Effector CD8-positive, alpha-beta T cell (primary cell): ENCODE measurements around the gene PTBP2.

Experiments used
- DNase-seq: peaks from one replicate; lab custom pipeline; 2025; lab: John Stamatoyannopoulos, UW

The PTBP2 gene

GRCh38 chr1:96820671-96821070 is 99.1 kb downstream of the PTBP2 start:
- no peak for DNase-seq

GRCh38 chr1:96825231-96825630 is 103.6 kb downstream of the PTBP2 start:
- DNase-seq: no peak

DNA sequence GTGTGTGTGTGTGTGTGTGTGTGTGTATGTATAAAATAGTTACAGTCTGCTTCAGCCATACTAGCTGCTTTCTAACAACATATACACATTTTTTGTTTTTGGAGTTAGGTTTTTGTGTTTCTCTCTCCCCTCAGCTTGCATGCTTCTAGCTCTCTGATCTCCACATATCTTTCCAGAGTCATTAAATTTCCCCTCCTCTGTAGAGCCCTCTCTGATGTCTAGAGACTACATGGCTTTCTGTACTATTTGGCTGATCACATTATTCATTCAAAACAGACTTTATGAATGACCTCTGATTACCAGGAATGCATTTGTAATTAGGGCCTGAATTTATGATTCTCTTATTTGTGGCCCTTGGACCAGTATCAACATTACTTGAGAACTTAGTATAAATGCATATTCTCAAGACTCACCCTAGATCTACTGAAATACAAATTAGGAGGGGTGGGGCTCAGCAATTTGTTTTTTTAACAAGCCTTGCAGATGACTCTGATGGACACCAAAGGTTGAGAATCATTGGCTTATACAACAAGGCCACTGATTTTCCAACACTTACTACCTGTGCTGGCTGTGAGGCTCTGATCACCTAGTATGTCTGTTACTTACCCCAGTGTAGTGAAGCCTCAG is 104.5 kb downstream of the PTBP2 start:
- no peak for DNase-seq

DNA sequence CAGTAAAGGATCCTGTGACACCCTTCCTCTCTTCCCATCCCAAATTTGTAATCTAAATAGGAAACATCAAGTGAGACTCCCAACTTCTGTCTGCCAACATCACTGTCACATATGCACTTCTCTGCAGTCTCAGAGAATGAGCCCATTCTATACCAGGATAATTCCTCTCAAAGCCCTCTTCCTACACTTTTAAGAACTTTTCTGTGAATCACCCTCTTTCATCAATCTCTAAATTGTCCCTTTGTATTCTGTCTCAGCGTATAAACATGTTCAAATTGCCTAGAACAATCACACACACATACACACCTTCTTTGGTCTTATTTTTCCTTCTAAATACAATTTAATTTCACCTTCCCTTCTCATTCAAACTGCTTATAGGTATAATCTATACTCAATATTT is 111.8 kb downstream of the PTBP2 start:
- DNase-seq: no peak

DNA sequence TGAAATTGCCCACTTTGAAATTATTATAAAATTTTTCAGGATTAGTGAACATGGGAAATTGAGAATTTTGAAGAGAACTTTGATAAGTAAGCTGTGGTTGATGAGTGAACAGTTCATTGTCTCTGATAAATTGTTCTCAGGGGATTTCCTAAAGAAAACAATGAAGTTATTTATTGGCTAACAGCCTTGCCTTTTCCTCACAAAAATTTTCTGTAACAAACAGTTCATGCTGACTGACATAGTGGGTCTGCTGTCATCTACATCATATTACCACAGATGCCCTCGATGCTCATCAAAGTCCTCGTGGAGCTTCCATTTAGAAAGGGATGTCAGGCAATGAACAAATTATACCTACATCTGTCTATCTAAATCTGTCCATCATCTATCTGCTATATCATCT is 113.4 kb downstream of the PTBP2 start:
- DNase-seq: no peak

DNA sequence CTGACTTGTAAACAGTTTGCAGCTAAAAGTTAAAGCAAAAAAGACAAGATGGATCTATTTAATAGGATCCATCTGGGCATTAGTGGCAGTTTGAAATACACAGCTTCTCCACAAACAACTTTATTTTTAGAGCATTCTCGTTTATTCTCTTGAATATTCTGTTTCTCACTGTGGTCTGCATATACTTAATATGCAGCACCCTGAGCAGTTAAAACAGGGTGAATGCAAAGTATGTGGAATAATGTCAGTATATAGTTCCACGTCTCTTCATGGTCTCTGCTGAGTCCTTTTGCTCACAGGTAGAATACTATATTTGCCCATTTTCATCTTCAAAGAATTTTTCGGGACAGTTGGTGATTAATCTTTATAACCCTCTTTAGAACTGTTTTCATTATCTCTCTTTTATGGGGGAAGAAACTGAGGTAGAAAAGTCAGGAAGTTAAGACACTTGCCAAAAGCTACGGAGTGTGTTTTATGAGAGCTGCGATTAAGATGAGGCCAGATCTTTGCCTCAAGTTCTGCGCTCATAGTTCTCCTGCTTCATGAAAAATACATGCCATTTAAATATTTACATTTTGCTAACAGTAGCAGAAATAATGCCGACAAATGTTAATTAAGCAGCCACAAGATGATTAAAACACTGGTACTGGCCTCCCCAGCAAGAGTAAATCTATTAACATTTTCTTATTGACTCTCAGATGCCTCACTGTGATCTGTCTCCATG is 115.6 kb downstream of the PTBP2 start:
- no peak for DNase-seq

- DNase-seq: no peak
Measured at GRCh38 chr1:96837781-96838216, 116.2 kb downstream of the PTBP2 start.

DNA sequence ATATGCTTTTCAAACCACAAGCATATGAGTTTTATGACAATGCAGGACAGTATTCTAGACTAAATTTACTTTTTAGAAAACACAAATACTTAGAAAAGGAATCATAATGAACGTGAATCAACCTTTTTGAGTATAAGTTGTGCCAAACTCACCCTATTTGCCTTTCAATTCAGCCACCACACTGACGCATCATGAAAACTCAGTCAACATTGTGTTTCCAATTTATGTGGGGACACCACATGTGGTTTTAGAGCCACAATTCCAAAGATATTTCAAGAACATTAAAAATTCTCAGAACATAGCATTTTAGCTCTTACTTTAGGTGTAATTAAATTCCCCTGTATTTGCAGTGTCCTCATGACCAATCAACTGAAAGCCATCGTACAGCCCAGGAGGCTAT is 118.8 kb downstream of the PTBP2 start:
- no peak for DNase-seq

GRCh38 chr1:96842215-96842614 is 120.6 kb downstream of the PTBP2 start:
- no peak for DNase-seq

DNA sequence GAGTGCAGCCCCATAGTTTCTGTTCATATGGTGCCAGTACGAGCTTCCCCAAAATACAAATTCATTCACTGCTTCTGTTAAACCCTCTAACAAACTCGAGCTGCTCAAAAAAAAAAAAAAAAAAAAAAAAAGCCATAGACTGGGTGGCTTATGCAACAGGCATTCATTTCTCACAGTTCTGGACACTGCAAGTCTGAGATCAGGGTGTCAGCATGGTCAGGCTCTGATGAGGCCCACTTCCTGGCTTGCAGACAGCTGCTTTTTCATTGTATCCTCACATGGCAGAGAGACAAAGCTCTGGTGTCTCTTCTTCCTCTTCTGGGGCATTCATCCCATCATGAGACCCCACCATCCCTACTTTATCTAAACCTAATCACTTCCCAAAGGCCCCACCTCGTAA is 121.6 kb downstream of the PTBP2 start:
- no peak for DNase-seq

- DNase-seq: no peak
Measured at GRCh38 chr1:96843601-96844000, 122.0 kb downstream of the PTBP2 start.

DNA sequence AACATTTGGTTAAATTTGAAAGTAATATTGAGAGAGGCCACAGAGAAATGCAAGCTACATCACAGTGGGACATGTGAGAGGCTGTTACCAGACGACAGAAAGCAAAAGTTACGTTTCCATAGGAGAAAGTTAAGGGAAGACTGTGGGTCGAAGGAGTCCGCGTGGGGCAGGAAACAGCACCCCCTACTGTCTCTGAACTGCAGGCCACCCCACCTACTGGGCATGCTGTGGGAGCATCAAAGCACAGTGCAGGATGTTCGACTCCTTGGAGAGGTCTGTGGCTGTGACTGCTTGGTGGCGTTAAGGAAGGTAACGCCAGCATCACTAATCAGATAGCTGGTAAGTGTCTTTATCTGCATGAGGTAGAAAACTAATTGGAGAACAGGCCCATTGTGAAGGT is 123.9 kb downstream of the PTBP2 start:
- DNase-seq: no peak

DNA sequence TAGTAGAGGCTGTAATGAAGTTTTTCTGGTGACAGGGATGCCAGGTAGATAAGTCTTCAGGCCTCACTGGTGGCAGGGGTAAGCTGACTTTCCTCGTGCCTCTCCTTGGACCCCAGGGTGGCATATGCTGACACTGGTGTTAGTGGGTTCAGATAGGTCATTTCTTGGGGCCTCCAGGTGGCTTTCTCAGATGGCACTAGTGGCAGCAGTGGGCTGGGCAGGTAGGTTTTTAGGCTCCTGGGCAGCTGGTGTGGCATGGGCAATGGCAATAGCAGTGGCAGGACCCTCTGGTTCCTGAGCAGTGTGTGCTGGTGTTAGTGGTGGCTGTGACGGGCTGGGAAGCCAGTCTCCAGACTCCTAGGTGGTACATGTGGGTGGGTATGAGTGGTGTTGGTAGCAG is 140.3 kb downstream of the PTBP2 start:
- no peak for DNase-seq

- DNase-seq: no peak
Measured at GRCh38 chr1:96863449-96863848, 141.9 kb downstream of the PTBP2 start.
